K562 treated with DMSO at 1 percent for 24 hours (cell line): ENCODE measurements around the gene ACBD4. TPM values are rescaled to one million over a fixed set of nuclear protein-coding genes. Genes with fewer than 3 reads are reported as not detected.

Source experiments
- total RNA-seq: library from RNA; unstranded; fragments of 300-600 nt; gene quantifications from 2 replicates; pipeline ENCODE4 v1.2.3, GENCODE V29; 2022; ENCODE audit warnings: low read depth; ENCODE audit not compliant: insufficient read depth

Gene ACBD4, protein sequence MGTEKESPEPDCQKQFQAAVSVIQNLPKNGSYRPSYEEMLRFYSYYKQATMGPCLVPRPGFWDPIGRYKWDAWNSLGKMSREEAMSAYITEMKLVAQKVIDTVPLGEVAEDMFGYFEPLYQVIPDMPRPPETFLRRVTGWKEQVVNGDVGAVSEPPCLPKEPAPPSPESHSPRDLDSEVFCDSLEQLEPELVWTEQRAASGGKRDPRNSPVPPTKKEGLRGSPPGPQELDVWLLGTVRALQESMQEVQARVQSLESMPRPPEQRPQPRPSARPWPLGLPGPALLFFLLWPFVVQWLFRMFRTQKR
- total RNA-seq = 16.9 and 18.5 TPM in 2 replicates

DNA sequence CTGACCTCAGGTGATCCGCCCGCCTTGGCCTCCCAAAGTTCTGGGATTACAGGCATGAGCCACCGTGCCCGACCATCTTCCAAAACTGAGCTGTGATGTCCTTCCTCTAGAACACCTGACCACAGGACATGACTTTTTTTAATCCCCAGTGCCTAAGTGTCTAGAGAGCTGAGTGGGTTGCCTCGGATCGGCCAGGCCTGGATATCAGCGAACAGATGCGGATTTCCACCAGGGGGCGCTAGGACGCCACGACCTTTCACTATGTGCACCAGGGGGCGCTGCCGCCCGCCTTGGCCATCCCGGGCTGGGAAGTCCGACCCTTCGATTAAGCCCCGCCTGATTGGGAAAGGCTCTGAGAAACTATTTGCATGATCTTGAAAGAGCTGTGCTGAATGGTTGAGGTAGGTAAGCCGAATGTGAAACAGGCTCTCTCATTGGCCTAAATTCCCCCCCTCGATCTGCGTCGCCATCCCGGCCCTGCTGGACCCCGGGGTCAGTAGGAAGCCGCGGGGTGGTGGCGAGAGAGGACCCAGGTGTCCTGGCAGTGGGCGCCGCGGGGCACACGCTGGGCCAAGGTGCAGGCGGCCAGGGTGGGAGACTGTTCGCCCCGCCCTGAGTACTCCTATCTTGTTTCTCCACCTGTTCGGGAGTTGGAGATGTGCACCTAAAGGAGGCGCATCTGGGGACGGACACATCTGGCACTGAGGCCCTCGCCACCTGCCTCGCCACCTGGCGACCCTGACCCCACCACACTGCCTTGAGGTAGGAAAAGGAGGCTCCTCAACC is at the start of gene ACBD4:
ACBD4 (plus strand) TSS at position 496 of the 786 bp plus-strand sequence. CDS start 458 bp downstream, outside the sequence.

DNA sequence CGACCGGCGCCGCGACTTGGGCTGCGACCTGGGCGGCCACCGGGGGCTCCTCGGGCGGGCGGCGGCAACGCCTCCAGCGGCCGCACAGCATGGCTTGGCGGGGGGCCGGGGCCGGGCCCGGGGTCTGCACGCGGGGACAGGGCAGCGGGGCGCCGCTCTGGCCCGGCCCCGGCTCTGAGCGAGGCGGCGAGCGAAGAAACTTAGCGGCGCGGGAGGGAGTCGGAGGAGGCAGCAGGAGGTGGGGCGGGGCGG is 3.2 kb upstream of the ACBD4 start, which contains the start of gene PLCD3:
PLCD3 (minus strand) TSS at position 196 of the 252 bp plus-strand sequence; CDS start at position 91, 105 bp downstream.

DNA sequence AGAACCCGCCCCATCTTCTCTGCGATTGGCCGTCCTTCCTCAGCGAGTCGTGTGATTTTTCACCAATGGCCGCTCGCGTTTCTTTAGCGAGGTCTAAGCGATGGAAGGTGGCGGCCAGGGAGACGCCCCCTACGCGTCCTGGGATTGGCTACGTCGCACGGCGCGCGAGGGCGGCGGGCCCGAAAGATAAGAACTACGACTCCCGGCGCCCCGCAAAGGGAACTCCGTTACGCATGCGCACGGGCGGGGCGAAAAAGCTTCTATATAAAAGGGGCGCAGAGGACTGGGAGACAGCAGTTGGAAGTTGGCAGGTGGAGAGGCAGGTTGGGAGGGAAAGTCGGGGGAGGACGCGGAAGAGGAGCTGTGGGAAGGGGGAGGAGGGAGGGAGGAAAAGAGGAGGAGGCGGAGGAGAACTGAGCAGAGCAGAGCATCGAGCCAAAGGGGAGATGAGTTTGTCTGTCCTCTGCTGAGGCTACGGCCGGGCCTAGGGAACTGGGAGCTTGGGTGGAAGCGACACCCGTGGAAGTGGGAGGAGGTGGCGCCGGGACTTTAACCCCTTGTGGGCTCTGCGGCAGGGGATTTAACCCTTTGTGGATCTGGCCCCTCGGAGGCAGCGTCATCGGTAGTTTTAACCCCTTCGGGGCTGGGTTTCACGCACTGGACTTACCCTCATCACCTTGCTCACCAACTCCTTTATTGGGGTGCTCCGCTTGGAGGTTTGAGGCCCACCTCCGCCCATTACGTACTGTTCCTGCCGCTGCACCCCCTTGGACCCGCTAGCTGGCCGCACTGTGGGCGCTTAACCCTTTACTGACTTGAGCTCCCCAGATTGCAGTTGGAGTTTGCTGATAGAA is 12.9 kb downstream of the ACBD4 start, which contains the start of gene HEXIM1:
HEXIM1 (plus strand) TSS at position 293 of the 854 bp plus-strand sequence. CDS start 716 bp downstream, outside the sequence.

DNA sequence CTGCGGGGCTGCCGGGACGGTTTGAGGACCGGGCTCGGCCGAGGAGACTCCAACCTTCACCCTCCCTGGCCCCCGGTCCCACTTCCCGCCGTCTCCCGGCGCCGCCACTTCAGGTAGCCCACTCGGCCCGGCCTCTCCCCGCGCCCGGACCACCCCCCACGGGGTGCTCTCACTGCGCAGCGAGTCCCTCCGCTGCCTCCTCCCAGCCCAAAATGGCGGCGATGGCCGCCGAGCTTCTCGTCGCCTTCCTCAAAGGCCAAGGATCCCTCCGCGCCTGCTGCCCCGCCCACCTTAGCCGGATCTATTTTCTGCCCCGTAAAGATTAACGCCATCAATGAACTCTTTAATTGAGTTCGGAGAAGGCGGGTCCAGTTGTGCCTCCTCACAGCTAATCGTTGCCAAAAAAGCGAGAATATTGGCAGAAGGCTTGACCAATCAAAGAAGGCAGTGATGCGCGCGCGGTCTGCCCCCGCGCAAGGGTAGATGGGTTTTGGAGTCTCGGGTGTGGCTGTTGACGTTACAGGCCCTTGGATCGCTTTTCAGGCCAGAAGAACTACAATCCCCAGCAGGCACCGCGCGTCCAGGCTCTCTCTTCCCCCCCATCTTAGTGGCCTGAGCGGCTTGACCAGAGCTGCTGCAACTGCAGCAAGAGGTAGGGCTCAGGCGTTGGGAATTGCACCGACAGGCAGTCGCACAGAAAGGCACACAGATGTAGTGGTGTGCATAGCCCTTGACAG is 26.0 kb downstream of the ACBD4 start, which contains the start of gene HEXIM2:
HEXIM2 (plus strand) TSS at position 588 of the 737 bp plus-strand sequence. CDS start 919 bp downstream, outside the sequence.

Other genes starting within 250 kb of the ACBD4 start
- gene EFTUD2, start 236.2 kb upstream of the ACBD4 start, total RNA-seq = 84.1 and 86.8 TPM in 2 replicates
- gene GFAP, start 220.2 kb upstream of the ACBD4 start, total RNA-seq = 1.4 and 2.6 TPM in 2 replicates
- 20.7 and 22.2 TPM in 2 replicates for gene KIF18B, start 187.9 kb upstream of the ACBD4 start, total RNA-seq
- 1.9 and 2.5 TPM in 2 replicates for gene C1QL1, start 167.4 kb upstream of the ACBD4 start, total RNA-seq
- gene DCAKD, start 84.1 kb upstream of the ACBD4 start, total RNA-seq = 63.2 and 70.5 TPM in 2 replicates
- 106 and 114 TPM in 2 replicates for gene NMT1, start 74.4 kb upstream of the ACBD4 start, total RNA-seq
- gene PLCD3, start 3.2 kb upstream of the ACBD4 start, total RNA-seq = 12.3 and 12.7 TPM in 2 replicates
- 33.8 and 40.1 TPM in 2 replicates for gene HEXIM1, start 12.8 kb downstream of the ACBD4 start, total RNA-seq
- gene HEXIM2, start 26.2 kb downstream of the ACBD4 start, total RNA-seq = 7.2 and 9.2 TPM in 2 replicates
- gene FMNL1, start 86.2 kb downstream of the ACBD4 start, total RNA-seq = 70.5 and 72.7 TPM in 2 replicates
- gene SPATA32, start 126.4 kb downstream of the ACBD4 start, total RNA-seq = not detected in 2 replicates
- gene MAP3K14, start 181.3 kb downstream of the ACBD4 start, total RNA-seq = 7.3 and 8.6 TPM in 2 replicates